ENCODE measurements around the gene TIMMDC1. TPM values are rescaled to one million over a fixed set of nuclear protein-coding genes. Genes with fewer than 3 reads are reported as not detected.

Gene TIMMDC1
- total and polyA plus RNA-seq, 9 of the 15 experiments (the other 6 are each of a cell fraction or from before 2014, with no cell fraction given), result 62.1 to 226 (median 86.6) TPM

- TF ChIP-seq SRSF3 (IDR thresholded peaks at IDR 0.05; ENCODE audit: insufficient read depth, low read length) (no peak), HDAC8 (tag; IDR thresholded peaks at IDR 0.05) (no peak), ZNF511 (CRISPR knock-in tag; IDR thresholded peaks at IDR 0.05) (no peak), ZBTB17 (CRISPR knock-in tag; IDR thresholded peaks at IDR 0.05) (no peak), SIN3B (IDR thresholded peaks at IDR 0.05; ENCODE audit: low read depth) (no peak), POLR2B (IDR thresholded peaks at IDR 0.05; ENCODE audit: low read depth, partially characterized antibody) (peak; percentile 76), ZNF217 (CRISPR knock-in tag; IDR thresholded peaks at IDR 0.05) (no peak)
These were observed at the start of gene TIMMDC1 (continued) for GRCh38 chr3:119498186-119499011.

GRCh38 chr3:119453822-119454221 is 44.5 kb upstream of the TIMMDC1 start:
- no peak for DNase-seq (ENCODE audit: extremely low read depth in 1 of 4, low spot score in 3 of 4)
- POLR2A ChIA-PET, result interaction anchor here (0.6 to 2.8 kb wide), 3 partner anchors 10 to 72 kb away, joined by 3 to 7 read pairs (median 3); partner anchors contain the start of gene TMEM39A
- no TSS peak for BruUV-seq (replicated peaks)
- H3K27me3 ChIP-seq (ENCODE audit: control insufficient read depth in 2 of 2, insufficient read depth in 2 of 2, low read length in 2 of 2), result no peaks in the 10 kb centered on the region
- 33% methylated on average over 1 of the region's 1 CpG for WGBS (ENCODE audit: insufficient coverage, low coverage, missing lambda C conversion rate)
- peaks cover 83% of the 10 kb centered on the region for H3K36me3 ChIP-seq (ENCODE audit: control insufficient read depth, insufficient read depth, low read length)
- H3K4me2 ChIP-seq (ENCODE audit: insufficient read depth, low read length), result no peak overlapping the region
- H3K4me1 ChIP-seq (replicated peaks in 1 of 2; ENCODE audit: control insufficient read depth in 2 of 2, insufficient read depth in 2 of 2, low read length in 2 of 2), result no peaks in the 10 kb centered on the region
- H3K9me1 ChIP-seq (ENCODE audit: control insufficient read depth, insufficient read depth, low read length), result no peaks in the 10 kb centered on the region
- CTCF ChIA-PET (ENCODE audit: low intra/inter-chr PET ratio), result no interaction called here
- in situ Hi-C loops (cut with MboI), result no loop called here
- H4K20me1 ChIP-seq (replicated peaks; ENCODE audit: control insufficient read depth, insufficient read depth, low read length), result no peaks in the 10 kb centered on the region
- no peak for ATAC-seq
- no peaks in the 10 kb centered on the region for H3K9me3 ChIP-seq (replicated peaks; ENCODE audit: control insufficient read depth, insufficient read depth, low read depth, low read length)
- H3K9ac ChIP-seq (ENCODE audit: insufficient read depth in 1 of 2, low read depth in 2 of 2, low read length in 2 of 2), result no peak overlapping the region
- H3K27ac ChIP-seq (ENCODE audit: extremely low read depth, low read depth, low read length), result no peak overlapping the region
- H3K79me2 ChIP-seq (ENCODE audit: control insufficient read depth, insufficient read depth, low read length), result no peaks in the 10 kb centered on the region; the same call in 2 of the 3 replicates
- FAIRE-seq, result no peak
- intact Hi-C loops (cut with micrococcal nuclease), result no loop called here
- no peak overlapping the region for H3K4me3 ChIP-seq
- H2AFZ ChIP-seq (ENCODE audit: low read depth, low read length), result no peak overlapping the region
- TF ChIP-seq ZBTB11 (CRISPR knock-in tag; IDR thresholded peaks at IDR 0.05) (no peak), EHMT2 (IDR thresholded peaks at IDR 0.05) (no peak), LCOR (CRISPR knock-in tag; IDR thresholded peaks at IDR 0.05) (no peak), ZSCAN29 (IDR thresholded peaks at IDR 0.05) (no peak), NR0B1 (IDR thresholded peaks at IDR 0.05; ENCODE audit: partially characterized antibody) (no peak), RBM15 (IDR thresholded peaks at IDR 0.05; ENCODE audit: insufficient read depth, low read length) (no peak), ELK3 (CRISPR knock-in tag; IDR thresholded peaks at IDR 0.05) (no peak)
